GM19351 (cell line): ENCODE results near the gene LRP5.
"Not testable (repeated sequence)": the region's sequence is repeated elsewhere in the genome, so short reads cannot be mapped to it uniquely, and the experiment has no call there.

Experiments
- ATAC-seq: cut with Tn5 transposase; IDR thresholded peaks from one replicate; pipeline ENCODE4 v1.9.1; 2021; ENCODE audit warnings: mild to moderate bottlenecking, moderate library complexity; ENCODE audit not compliant: unreplicated experiment

The LRP5 gene

DNA sequence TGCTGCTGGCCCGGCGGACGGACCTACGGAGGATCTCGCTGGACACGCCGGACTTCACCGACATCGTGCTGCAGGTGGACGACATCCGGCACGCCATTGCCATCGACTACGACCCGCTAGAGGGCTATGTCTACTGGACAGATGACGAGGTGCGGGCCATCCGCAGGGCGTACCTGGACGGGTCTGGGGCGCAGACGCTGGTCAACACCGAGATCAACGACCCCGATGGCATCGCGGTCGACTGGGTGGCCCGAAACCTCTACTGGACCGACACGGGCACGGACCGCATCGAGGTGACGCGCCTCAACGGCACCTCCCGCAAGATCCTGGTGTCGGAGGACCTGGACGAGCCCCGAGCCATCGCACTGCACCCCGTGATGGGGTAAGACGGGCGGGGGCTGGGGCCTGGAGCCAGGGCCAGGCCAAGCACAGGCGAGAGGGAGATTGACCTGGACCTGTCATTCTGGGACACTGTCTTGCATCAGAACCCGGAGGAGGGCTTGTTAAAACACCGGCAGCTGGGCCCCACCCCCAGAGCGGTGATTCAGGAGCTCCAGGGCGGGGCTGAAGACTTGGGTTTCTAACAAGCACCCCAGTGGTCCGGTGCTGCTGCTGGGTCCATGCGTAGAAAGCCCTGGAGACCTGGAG lies 74.1 kb downstream of the LRP5 start:
- no peak for ATAC-seq

DNA sequence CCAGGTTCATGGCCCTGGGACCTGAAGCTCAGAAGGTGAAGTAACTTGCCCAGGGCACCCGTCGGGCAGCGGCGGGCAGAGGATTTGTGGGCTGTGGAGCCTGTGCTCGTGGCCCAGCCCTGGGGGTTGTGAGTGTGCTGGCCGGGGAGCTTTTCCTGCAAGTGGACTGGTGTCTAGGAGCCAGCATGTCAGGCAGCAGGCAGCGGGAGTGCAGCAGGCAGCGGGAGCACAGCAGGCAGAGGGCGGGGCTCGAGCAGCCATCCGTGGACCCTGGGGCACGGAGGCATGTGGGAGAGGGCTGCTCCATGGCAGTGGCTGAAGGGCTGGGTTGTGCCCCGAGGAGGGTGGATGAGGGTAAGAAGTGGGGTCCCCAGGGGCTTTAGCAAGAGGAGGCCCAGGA lies 75.4 kb downstream of the LRP5 start:
- no peak for ATAC-seq

DNA sequence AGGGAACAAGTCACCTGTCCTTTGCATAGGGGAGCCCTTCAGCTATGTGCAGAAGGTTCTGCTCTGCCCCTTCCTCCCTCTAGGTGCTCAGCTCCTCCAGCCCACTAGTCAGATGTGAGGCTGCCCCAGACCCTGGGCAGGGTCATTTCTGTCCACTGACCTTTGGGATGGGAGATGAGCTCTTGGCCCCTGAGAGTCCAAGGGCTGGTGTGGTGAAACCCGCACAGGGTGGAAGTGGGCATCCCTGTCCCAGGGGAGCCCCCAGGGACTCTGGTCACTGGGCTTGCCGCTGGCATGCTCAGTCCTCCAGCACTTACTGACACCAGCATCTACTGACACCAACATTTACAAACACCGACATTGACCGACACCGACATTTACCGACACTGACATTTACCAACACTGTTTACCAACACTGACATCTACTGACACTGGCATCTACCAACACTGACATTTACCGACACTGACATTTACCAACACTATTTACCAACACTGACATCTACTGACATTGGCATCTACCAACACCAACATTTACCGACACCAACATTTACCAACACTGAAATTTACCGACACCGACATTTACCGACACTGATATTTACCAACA lies 76.3 kb downstream of the LRP5 start:
- ATAC-seq, result no peak

DNA sequence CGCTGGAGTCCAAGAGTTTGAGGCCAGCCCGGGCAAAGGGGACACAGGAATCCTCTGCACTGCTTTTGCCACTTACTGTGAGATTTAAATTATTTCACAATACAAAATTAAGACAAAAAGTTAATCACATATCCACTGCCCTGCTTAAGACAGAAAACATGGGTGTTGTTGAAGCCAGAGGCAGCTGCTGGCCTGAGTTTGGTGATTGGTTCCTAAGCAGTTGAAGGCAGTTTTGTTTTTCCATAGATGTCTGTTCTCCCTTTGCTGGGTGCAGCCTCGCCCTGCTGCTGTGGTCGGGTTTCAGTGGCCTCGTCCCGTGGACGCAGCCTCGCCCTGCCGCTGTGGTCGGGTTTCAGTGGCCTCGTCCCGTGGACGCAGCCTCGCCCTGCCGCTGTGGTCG lies 77.9 kb downstream of the LRP5 start:
- no peak for ATAC-seq

DNA sequence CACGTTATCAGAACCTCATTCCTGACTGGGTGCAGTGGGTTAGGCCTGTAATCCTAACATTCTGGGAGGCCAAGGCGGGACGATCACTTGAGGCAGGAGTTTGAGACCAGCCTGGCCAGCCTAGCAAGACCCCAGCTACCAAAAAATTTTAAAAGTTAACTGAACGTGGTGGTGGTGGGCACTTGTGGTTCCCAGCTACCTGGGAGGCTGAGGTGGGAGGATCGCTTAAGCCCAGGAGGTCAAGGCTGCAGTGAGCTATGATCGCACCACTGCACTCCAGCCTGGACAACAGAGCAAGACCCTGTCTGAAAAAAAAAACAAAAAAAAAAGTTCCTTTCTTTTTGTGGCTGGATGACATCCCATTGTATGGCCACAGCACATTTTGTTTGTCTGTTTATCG lies 80.4 kb downstream of the LRP5 start:
- no peak for ATAC-seq

DNA sequence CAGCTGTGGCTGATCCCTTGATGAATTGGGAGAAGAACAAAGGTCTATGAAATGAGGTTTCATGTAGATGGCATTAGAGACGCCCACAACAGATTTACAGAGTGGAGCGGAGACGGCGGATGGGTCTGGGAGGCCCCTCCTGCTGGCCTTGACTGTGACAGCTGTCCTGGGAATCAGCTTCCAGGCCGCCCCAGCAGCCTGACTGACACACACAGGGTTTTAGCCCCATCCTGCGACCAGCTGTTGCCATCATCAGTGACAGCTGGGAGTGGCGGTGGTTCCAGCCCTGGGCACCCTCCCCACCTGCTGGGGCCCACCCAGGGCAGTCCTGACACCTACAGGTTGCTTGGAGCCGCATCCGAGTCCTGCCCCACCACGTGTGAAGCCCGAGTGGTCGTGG lies 84.1 kb downstream of the LRP5 start:
- no peak for ATAC-seq

DNA sequence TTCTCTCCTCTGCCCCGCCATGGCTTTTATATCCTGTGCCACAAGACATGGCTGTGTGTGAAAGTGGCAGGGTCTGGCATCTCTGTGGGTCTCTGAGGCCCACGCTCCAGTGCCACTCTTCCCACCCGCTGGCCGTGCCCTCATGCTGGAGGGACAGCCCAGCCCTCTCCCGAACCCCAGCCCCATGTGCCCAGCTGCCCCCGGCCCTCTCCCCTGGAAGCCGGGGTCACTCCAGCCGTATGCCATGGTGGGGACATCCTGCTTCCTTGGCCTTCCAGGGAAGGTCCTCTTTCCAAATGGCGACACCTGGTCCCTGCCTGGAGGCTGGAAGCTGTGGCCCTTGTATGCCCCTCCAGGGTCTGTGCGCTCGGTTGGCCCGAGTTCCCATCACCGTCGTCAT lies 84.9 kb downstream of the LRP5 start:
- ATAC-seq, result no peak

DNA sequence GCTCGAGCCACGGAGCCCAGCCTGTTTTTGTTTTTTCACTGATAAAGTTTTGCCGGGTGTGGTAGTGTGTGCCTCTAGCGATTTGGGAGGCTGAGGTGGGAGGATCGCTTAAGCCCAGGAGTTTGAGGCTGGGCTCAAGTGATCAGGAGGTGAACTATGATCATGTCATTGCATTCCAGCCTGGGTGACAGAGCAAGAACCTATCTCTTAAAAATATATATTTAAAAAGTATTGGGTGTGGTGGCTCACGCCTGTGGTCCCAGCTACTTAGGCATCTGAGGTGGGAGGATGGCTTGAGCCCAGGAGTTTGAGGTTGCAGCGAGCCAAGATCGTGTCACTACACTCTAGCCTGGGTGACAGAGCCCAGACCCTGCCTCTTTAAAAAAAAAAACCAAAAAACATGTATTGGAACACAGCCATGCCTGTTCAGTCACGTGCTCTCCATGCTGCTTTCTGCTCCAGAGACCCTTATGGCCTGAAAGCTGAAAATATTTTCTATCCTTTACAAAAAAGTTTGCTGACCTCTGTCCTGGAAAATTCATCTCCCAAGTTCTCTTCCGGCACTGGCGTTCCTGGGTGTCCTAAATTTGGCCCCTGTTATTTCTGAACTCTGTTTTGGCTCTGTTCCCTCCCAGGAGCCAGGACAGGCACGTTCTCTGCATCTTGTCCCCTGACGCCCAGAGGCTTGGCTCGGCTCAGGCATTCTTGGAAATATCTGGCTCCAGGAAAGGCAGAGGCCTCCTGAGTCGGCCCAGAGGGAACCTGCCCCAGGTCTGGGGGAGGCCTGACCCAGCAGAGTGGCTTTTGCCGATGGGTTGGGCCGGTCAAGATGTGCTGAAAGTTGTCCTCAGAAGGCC lies 86.8 kb downstream of the LRP5 start:
- no peak for ATAC-seq

DNA sequence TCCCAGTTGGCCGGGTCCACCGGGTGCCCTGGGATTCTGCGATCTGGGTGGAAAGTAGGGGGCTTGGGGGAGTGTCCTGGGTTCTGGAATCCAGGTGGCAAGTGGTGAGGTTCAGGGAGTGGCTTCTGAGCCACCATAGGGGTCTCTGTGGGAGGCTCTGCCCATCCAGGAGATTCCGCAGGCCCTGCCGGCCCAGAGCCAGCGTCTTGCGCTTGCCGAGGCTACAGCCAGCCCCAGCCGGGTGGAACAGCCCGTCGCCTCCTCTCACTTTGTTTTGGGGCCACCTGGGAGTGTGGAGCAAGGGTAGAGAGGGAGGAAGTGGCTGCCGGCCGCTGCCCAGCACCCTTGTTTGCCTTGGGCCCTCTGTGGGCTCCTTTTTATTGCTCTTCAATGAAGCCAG lies 87.5 kb downstream of the LRP5 start:
- ATAC-seq, result no peak

DNA sequence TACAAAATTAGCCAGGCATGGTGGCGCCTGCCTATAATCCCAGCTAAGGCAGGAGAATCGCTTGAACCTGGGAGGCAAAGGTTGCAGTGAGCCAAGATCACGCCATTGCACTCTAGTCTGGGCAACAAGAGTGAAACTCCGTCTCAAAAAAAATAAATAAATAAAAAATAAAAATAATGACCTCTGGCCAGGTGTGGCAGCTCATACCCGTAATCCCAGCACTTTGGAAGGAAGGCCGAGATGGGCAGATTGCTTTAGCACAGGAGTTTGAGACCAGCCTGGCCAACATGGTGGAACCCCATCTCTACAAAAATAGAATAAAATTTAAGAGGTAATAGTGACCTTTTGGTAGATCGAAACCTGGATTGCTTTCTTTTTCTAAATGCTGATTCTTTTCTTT lies 88.2 kb downstream of the LRP5 start:
- not testable (repeated sequence) for ATAC-seq

DNA sequence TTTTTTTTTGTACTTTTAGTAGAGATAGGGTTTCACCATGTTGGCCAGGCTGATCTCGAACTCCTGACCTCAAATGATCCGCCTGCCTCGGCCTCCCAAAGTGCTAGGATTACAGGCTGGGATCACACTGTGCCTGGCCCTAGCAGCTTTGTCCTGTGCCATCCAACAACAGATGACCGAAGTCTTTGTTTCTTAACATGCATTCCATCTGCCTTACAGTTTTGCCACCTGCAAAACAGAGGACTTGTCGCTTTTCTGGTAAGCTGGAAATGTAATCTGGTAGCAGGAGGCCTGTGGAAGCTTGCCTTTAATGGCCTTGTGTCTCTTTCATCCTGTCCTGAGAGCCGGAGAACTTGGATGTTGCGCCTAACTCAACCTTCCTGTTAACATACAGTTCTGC lies 89.5 kb downstream of the LRP5 start:
- no peak for ATAC-seq

DNA sequence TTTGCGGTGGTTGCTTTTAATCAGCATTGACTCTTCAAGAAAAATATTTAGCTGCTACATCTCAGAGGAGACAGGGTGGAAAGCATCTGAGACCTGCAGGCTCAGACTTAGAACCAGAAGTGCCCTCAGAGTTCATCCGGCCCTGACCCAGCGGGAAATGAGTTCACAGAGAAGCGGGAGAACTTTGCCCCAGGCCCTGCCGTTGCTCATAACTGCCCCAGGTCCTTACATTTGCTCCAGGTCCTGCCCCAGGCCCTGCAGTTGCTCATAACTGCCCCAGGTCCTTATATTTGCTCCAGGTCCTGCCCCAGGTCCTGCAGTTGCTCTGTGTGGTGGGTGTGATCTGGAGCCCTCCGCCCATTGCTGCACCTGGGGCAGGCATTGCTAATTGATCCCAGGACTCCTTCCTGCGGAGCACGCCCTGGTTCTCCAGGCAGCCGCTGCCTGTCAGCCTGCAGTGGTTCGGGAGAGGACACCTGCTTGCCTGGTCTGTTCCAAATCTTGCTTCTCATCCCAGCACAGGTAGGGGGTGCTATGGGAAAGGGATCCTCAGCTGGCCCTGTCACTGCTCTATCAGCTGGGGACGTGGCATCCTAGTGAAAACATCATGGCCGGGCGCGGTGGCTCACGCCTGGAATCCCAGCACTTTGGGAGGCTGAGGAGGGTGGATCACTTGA lies 90.1 kb downstream of the LRP5 start:
- ATAC-seq, result no peak

DNA sequence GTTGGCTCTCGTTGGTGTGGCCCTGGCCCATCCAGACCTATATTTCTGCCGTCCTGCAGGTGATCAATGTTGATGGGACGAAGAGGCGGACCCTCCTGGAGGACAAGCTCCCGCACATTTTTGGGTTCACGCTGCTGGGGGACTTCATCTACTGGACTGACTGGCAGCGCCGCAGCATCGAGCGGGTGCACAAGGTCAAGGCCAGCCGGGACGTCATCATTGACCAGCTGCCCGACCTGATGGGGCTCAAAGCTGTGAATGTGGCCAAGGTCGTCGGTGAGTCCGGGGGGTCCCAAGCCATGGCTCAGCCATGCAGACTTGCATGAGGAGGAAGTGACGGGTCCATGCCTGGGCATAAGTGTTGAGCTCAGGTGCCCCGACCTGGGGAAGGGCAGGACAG lies 91.0 kb downstream of the LRP5 start:
- no peak for ATAC-seq

DNA sequence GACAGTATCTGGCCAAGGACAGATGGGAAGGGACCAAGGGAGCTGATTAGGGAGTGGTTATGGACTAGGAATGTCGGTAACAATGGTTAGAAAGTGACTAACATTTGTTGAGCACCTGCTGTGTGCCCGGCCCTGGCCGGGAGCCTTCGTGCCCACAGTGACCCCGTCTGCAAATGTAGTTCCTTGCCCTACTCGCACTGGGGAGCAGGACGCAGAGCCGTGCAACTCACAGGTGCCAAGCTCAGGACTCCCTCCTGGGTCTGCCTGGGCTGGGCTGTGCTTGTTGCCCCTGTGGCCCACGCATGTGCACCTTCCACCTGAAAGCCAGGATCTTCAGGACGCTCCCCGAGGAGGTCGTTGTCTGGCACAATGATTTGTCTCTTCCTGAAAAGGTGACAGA lies 91.4 kb downstream of the LRP5 start:
- ATAC-seq, result no peak

DNA sequence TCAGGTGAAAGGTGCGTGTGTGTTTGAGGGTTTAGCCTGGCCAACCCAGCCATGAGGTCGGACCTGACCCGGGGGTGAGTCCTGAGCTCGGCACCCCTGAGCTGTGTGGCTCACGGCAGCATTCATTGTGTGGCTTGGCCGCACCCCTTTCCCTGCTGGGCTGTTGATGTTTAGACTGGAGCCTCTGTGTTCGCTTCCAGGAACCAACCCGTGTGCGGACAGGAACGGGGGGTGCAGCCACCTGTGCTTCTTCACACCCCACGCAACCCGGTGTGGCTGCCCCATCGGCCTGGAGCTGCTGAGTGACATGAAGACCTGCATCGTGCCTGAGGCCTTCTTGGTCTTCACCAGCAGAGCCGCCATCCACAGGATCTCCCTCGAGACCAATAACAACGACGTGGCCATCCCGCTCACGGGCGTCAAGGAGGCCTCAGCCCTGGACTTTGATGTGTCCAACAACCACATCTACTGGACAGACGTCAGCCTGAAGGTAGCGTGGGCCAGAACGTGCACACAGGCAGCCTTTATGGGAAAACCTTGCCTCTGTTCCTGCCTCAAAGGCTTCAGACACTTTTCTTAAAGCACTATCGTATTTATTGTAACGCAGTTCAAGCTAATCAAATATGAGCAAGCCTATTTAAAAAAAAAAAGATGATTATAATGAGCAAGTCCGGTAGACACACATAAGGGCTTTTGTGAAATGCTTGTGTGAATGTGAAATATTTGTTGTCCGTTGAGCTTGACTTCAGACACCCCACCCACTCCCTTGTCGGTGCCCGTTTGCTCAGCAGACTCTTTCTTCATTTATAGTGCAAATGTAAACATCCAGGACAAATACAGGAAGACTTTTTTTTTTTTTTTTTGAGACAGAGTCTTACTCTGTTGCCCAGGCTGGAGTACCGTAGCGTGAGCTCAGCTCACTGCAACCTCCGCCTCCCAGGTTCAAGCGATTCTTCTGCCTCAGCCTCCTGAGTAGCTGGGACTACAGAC lies 94.2 kb downstream of the LRP5 start:
- no peak for ATAC-seq

DNA sequence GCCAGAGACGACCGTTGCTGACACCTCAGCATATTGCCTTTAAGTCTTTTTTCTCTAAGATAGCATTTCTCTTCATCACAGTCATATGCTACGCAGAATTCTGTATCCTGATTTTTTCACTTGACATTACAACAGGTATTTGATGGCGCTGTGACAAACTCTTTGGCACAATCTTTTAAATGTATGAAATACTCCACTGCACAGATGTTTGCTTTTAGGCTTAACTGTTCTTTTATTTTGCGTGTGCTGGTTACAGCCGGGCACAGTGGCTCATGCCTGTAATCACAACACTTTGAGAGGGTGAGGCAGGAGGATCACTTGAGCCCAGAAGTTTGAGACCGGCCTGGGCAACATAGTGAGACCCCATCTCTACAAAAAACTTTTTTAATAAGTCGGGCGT lies 96.1 kb downstream of the LRP5 start:
- ATAC-seq, result no peak

DNA sequence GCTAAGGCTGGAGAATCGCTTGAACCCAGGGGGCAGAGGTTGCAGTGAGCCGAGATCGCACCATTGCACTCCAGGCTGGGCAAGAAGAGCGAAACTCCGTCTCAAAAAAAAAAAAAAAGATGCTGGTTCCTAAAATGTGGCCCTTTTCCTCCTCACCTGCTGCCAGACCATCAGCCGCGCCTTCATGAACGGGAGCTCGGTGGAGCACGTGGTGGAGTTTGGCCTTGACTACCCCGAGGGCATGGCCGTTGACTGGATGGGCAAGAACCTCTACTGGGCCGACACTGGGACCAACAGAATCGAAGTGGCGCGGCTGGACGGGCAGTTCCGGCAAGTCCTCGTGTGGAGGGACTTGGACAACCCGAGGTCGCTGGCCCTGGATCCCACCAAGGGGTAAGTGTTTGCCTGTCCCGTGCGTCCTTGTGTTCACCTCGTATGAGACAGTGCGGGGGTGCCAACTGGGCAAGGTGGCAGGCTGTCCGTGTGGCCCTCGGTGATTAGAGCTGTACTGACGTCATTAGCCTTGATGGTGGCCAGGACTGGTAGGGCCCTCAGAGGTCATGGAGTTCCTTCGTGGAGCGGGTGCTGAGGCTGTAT lies 97.5 kb downstream of the LRP5 start:
- no peak for ATAC-seq

DNA sequence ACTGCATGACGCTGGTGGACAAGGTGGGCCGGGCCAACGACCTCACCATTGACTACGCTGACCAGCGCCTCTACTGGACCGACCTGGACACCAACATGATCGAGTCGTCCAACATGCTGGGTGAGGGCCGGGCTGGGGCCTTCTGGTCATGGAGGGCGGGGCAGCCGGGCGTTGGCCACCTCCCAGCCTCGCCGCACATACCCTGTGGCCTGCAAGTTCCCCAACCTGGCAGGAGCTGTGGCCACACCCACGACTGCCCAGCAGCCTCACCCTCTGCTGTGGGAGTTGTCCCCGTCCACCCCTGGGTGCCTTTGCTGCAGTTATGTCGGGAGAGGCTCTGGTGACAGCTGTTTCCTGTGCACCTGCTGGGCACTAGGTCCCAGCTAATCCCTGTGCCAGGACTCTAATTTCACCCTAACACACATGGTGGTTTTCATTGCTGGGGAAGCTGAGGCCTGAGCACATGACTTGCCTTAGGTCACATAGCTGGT lies 99.2 kb downstream of the LRP5 start:
- no peak for ATAC-seq

DNA sequence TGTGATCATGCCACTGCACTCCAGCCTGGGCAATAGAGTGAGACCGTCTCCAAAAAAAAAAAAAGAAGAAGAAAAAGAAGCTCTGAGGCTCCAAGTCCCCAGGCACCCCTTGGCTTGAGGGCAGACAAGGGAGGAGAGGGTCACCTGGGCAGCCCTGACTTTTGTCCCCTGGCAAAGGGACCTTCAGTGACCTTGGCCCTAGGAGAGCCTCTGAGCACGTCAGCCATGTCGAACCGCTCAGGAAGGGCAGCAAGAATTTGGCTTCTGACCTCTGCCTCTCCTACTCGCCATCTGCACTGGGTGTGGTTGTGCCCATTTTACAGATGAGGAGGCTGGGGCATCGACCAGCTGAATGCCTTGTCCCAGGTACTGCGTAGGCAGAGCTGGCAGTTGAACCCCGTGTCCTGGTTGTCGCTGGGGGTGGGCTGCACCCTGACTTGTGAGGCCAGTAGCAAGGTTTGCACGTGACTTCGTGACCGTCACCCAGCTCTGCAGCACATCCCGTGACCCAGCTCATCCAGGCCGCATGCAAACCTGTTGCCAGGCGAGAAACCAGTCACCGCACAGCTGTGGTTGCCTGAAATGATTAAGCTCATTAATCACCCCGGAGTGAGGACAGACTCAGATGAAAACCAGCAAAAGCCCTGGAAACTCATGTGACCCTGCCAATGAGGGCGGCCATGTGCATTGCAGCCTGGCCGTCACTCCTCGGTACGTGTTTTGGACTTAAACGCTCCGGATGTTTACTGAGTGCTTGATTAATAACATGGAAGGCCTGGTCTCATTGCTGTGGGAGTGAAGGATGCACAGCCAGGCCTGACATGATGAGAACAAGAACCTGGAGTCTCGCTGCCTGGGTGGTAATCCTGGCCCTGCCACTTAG lies 100.4 kb downstream of the LRP5 start:
- ATAC-seq, result peak; percentile 71
